H1 (cell line): ENCODE results near the gene RBMS1. TPM values are rescaled to one million over a fixed set of nuclear protein-coding genes. Genes with fewer than 3 reads are reported as not detected.

Experiments
- CTCF ChIA-PET: fragments of 300-600 bp; sonication (Branson Sonifier 250); formaldehyde crosslinking; loops from one replicate; lab custom pipeline; 2021; ENCODE audit not compliant: partially characterized antibody; lab: Charles Lee
- POLR2A ChIA-PET: fragments of 300-600 bp; sonication (Branson Sonifier 250); formaldehyde crosslinking; loops from one replicate; lab custom pipeline; 2021; ENCODE audit warnings: inconsistent platforms; ENCODE audit not compliant: partially characterized antibody; lab: Charles Lee
- DNase-seq, 2 experiments: peaks; one replicate each; pipeline versions ENCODE4 v3.0.0 to v3.0.0-alpha.2; 2010 to 2022; ENCODE audit warnings: low spot score in 2 of 2, low read depth in 1 of 2, mixed read lengths in 1 of 2
- FAIRE-seq: peaks from 2 replicates; lab custom pipeline; 2011; peaks lifted over from hg19 to GRCh38; lab: Jason Lieb, UNC
- H2AFZ ChIP-seq: 2 replicates; pipeline ENCODE4 v1.8.1; 2012; ENCODE audit warnings: low read length, inconsistent platforms
- H2AK5ac ChIP-seq: 2 replicates; pipeline ENCODE4 v1.6.1; 2013; ENCODE audit warnings: low read depth, low read length
- H2BK120ac ChIP-seq: replicated peaks from 2 replicates; pipeline ENCODE3; 2013; ENCODE audit warnings: low read depth, low read length, inconsistent platforms
- H2BK12ac ChIP-seq: 2 replicates; pipeline ENCODE4 v1.6.1; 2013; ENCODE audit warnings: low read depth, low read length
- H2BK15ac ChIP-seq: 2 replicates; pipeline ENCODE4 v1.6.1; 2013; ENCODE audit warnings: low read length
- H2BK20ac ChIP-seq: 2 replicates; pipeline ENCODE4 v1.6.1; 2013; ENCODE audit warnings: low read length
- H2BK5ac ChIP-seq: 2 replicates; pipeline ENCODE4 v1.6.1; 2013; ENCODE audit warnings: low read depth, low read length
- H3K14ac ChIP-seq: 2 replicates; pipeline ENCODE4 v1.6.1; 2013; ENCODE audit warnings: inconsistent platforms; ENCODE audit not compliant: insufficient read length
- H3K18ac ChIP-seq: 2 replicates; pipeline ENCODE4 v1.6.1; 2013; ENCODE audit warnings: low read length; ENCODE audit errors: extremely low read depth
- H3K23ac ChIP-seq: 2 replicates; pipeline ENCODE4 v1.6.1; 2013; ENCODE audit warnings: inconsistent platforms; ENCODE audit not compliant: insufficient read length
- H3K23me2 ChIP-seq: 2 replicates; pipeline ENCODE4 v1.6.1; 2013; ENCODE audit warnings: low read depth, low read length
- H3K27ac ChIP-seq: 2 replicates; pipeline ENCODE4 v1.6.1; 2011; ENCODE audit warnings: low read depth, low read length, inconsistent platforms
- H3K27me3 ChIP-seq, 4 experiments: replicated peaks in 1 of 4; 1 replicate in 1 of 4; 2 replicates in 3 of 4; pipeline versions ENCODE4 v1.6.1 to v1.8.1; 2011 to 2013; ENCODE audit warnings: low read length in 3 of 4, mild to moderate bottlenecking in 3 of 4, inconsistent platforms in 2 of 4, mixed read lengths in 2 of 4, moderate library complexity in 1 of 4; ENCODE audit not compliant: control insufficient read depth in 3 of 4, insufficient read depth in 3 of 4; ENCODE audit errors: extremely low read depth in 1 of 4
- H3K36me3 ChIP-seq, 4 experiments: 2 replicates each; pipeline versions ENCODE4 v1.6.1 to v1.8.1; 2011 to 2013; ENCODE audit warnings: mild to moderate bottlenecking in 4 of 4, low read length in 3 of 4, moderate library complexity in 2 of 4, control low read depth in 1 of 4, inconsistent platforms in 1 of 4; ENCODE audit not compliant: insufficient read depth in 4 of 4, control insufficient read depth in 2 of 4
- H3K4ac ChIP-seq: replicated peaks from 2 replicates; pipeline ENCODE3; 2013; ENCODE audit warnings: low read length, low read depth, mixed read lengths, inconsistent platforms; ENCODE audit not compliant: insufficient read length
- H3K4me1 ChIP-seq, 4 experiments: replicated peaks in 1 of 4; 1 replicate in 1 of 4; 2 replicates in 3 of 4; pipeline versions ENCODE4 v1.6.1 to v1.8.1; 2011 to 2013; ENCODE audit warnings: low read length in 3 of 4, inconsistent platforms in 2 of 4, mixed read lengths in 1 of 4; ENCODE audit not compliant: insufficient read depth in 4 of 4, control insufficient read depth in 3 of 4
- H3K4me2 ChIP-seq, 2 experiments: 2 replicates each; pipeline versions ENCODE4 v1.6.1 to v1.8.1; 2011 to 2013; ENCODE audit warnings: low read depth in 2 of 2, low read length in 2 of 2, control low read depth in 1 of 2, inconsistent platforms in 1 of 2, mild to moderate bottlenecking in 1 of 2; ENCODE audit not compliant: insufficient read depth in 1 of 2
- H3K4me3 ChIP-seq, 4 experiments: fragments of 200-600, 300-600 bp in 1 of 4; sonication (generic), shearing (Covaris generic), sonication (Bioruptor Twin) in 1 of 4; 2 replicates each; pipeline versions ENCODE4 v1.5.1 to v1.8.1; 2011 to 2016; ENCODE audit warnings: low read length in 4 of 4, low read depth in 3 of 4, control low read depth in 2 of 4, inconsistent platforms in 2 of 4, mild to moderate bottlenecking in 2 of 4, mixed read lengths in 1 of 4, moderate library complexity in 1 of 4; ENCODE audit not compliant: insufficient read depth in 2 of 4; ENCODE audit errors: extremely low read depth in 1 of 4
- H3K56ac ChIP-seq: replicated peaks from 2 replicates; pipeline ENCODE3; 2013; ENCODE audit warnings: low read depth, mild to moderate bottlenecking, mixed read lengths, low read length, inconsistent platforms; ENCODE audit not compliant: insufficient read length
- H3K79me1 ChIP-seq: 2 replicates; pipeline ENCODE4 v1.6.1; 2013; ENCODE audit warnings: low read depth, low read length, control low read depth
- H3K79me2 ChIP-seq, 2 experiments: 2 replicates each; pipeline versions ENCODE4 v1.6.1 to v1.8.1; 2012 to 2013; ENCODE audit warnings: low read length in 2 of 2, mild to moderate bottlenecking in 2 of 2, inconsistent platforms in 1 of 2; ENCODE audit not compliant: insufficient read depth in 2 of 2, control insufficient read depth in 1 of 2
- H3K9ac ChIP-seq, 4 experiments: replicated peaks in 1 of 4; 1 replicate in 1 of 4; 2 replicates in 3 of 4; pipeline versions ENCODE4 v1.6.1 to v1.8.1; 2011 to 2013; ENCODE audit warnings: low read depth in 3 of 4, low read length in 3 of 4, control low read depth in 2 of 4, mild to moderate bottlenecking in 2 of 4, moderate library complexity in 2 of 4, inconsistent platforms in 1 of 4; ENCODE audit errors: extremely low read depth in 1 of 4
- H3K9me3 ChIP-seq, 2 experiments: 2 replicates each; pipeline versions ENCODE4 v1.6.1 to v1.8.1; 2012 to 2013; ENCODE audit warnings: mild to moderate bottlenecking in 2 of 2, moderate library complexity in 2 of 2, control low read depth in 1 of 2, inconsistent platforms in 1 of 2, low read depth in 1 of 2, low read length in 1 of 2, mixed read lengths in 1 of 2; ENCODE audit not compliant: insufficient read depth in 2 of 2
- H4K20me1 ChIP-seq, 2 experiments: replicated peaks in 1 of 2; 2 replicates each; pipeline versions ENCODE3 to v1.8.1; 2011 to 2013; ENCODE audit warnings: inconsistent platforms in 2 of 2, low read length in 2 of 2, mild to moderate bottlenecking in 1 of 2; ENCODE audit not compliant: insufficient read depth in 2 of 2, control insufficient read depth in 1 of 2
- H4K5ac ChIP-seq: 2 replicates; pipeline ENCODE4 v1.6.1; 2013; ENCODE audit warnings: low read length, low read depth, mixed read lengths, inconsistent platforms; ENCODE audit not compliant: insufficient read length
- H4K8ac ChIP-seq: 2 replicates; pipeline ENCODE4 v1.8.0; 2013; ENCODE audit warnings: mild to moderate bottlenecking, moderate library complexity, low read length, inconsistent platforms; ENCODE audit not compliant: insufficient read depth; ENCODE audit errors: extremely low read depth
- H4K91ac ChIP-seq: replicated peaks from 2 replicates; pipeline ENCODE3; 2013; ENCODE audit warnings: low read length, mixed read lengths, inconsistent platforms; ENCODE audit not compliant: insufficient read length
- FOSL1 ChIP-seq: IDR thresholded peaks from 2 replicates; pipeline ENCODE4 v1.6.1; 2011; ENCODE audit warnings: mild to moderate bottlenecking, low read depth, low read length, moderate library complexity; ENCODE audit not compliant: insufficient read depth
- RNF2 ChIP-seq: fragments of 200-900, 300-1000 bp; sonication (generic); IDR thresholded peaks from 2 replicates; pipeline ENCODE4 v1.7.1; 2016; ENCODE audit warnings: borderline replicate concordance, low read depth, mild to moderate bottlenecking, antibody characterized with exemption, low read length; ENCODE audit not compliant: poor library complexity, severe bottlenecking; ENCODE audit errors: missing control alignments
- SIN3A ChIP-seq, 2 experiments: IDR thresholded peaks in 1 of 2; conservative IDR thresholded peaks in 1 of 2; 2 replicates each; pipeline ENCODE4 v1.6.1; 2011 to 2012; ENCODE audit warnings: low read length in 2 of 2, improper control_type of control experiment in 1 of 2, low read depth in 1 of 2, mild to moderate bottlenecking in 1 of 2
- SRF ChIP-seq: IDR thresholded peaks from 2 replicates; pipeline ENCODE4 v1.6.1; 2011; ENCODE audit warnings: mild to moderate bottlenecking, low read depth, low read length, moderate library complexity
- TAF7 ChIP-seq: optimal IDR thresholded peaks from 2 replicates; pipeline ENCODE3; 2011; ENCODE audit warnings: low read depth, mild to moderate bottlenecking, inconsistent platforms, low read length, moderate library complexity, borderline replicate concordance
- WGBS, 2 experiments: shearing (Covaris generic) in 1 of 2; methylation state at CpG; one replicate each; pipeline versions ENCODE4 v1.1.6 to v1.1.7; 2013 to 2015; ENCODE audit warnings: low lambda C conversion rate in 2 of 2, mixed read lengths in 2 of 2, inconsistent platforms in 1 of 2, low coverage in 1 of 2, missing lambda C conversion rate in 1 of 2; ENCODE audit not compliant: insufficient replicate concordance in 2 of 2, insufficient coverage in 1 of 2, insufficient read length in 1 of 2; ENCODE audit errors: extremely low coverage in 1 of 2, missing lambda C conversion rate in 1 of 2; 5-methylcytosine and 5-hydroxymethylcytosine counted together
- polyA plus RNA-seq, 7 experiments: library from polyadenylated mRNA; depleted of rRNA in 3 of 7; stranded (reverse) in 5 of 7; unstranded in 2 of 7; fragments of >200 nt in 5 of 7; fragments of 200-250 nt in 2 of 7; gene quantifications; 1 replicate in 5 of 7; 2 replicates in 1 of 7; 4 replicates in 1 of 7; pipeline versions ENCODE4 v1.2.1 to v1.2.3, GENCODE V29; 2011 to 2013; ENCODE audit warnings: missing spikeins in 2 of 7, mixed read lengths in 2 of 7
- total RNA-seq: library from RNA; stranded (reverse); fragmentation: NEBNext Ultra II Directional; extraction: Animal tissue kit (Norgen Biotek cat#: 25700); gene quantifications from 2 replicates; pipeline ENCODE4 v1.2.1, GENCODE V29; 2021

RBMS1 gene
- total and polyA plus RNA-seq, 2 of the 8 experiments (the other 6 are each of a cell fraction or from before 2014, with no cell fraction given) = 53.7 to 60.0 TPM

DNA sequence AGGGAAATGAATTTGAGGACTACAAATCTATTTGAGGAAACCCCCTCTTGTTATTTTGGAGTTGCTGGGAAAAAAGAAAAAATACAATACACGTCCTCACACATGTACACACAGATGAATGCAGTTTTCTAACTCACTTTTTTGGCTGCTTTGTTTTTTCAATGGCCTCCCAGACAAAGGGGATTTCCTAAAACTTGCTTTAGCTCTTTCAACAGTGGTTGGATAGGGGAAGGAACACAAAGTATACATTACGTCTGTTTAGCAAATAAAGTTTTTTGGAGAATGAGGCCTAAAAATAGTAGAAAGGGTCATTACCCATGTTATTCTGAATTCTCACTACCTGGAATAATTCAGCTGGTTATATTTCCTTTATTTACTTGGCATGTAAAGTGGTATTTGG lies 168.2 kb downstream of the RBMS1 start:
- H3K23ac ChIP-seq = no peak overlapping the region
- H3K9me3 ChIP-seq = no peaks in the 10 kb centered on the region
- peaks cover 0 to 2% of the 10 kb centered on the region in 2 experiments for H4K20me1 ChIP-seq
- FAIRE-seq (no peak), DNase-seq (no peak)
- H3K4me1 ChIP-seq = peaks cover 2 to 5% (median 4%) of the 10 kb centered on the region in 4 experiments; a peak in 4 of 7 replicates
- no peak overlapping the region for H2BK15ac ChIP-seq
- no peak overlapping the region for H2BK20ac ChIP-seq
- H4K8ac ChIP-seq = no peak overlapping the region
- no peak overlapping the region for H2BK12ac ChIP-seq
- H4K91ac ChIP-seq = no peak overlapping the region
- no peak overlapping the region for H2BK5ac ChIP-seq
- CTCF ChIA-PET = interaction anchor here (0.6 to 6.1 kb wide), 23 partner anchors 10 to 738 kb away, joined by 3 to 62 read pairs (median 5); no protein-coding TSS in a partner anchor
- H3K23me2 ChIP-seq = no peaks in the 10 kb centered on the region
- H2AK5ac ChIP-seq = no peak overlapping the region
- no peak overlapping the region for H3K9ac ChIP-seq
- H3K27me3 ChIP-seq = no peaks in the 10 kb centered on the region
- no peaks in the 10 kb centered on the region for H3K36me3 ChIP-seq
- no peak overlapping the region for H3K14ac ChIP-seq
- POLR2A ChIA-PET = interaction anchor here (0.9 to 1.2 kb wide), 3 partner anchors 8 to 99 kb away, joined by 4 to 5 read pairs (median 4); no protein-coding TSS in a partner anchor
- H3K18ac ChIP-seq = no peak overlapping the region
- no peak for TF ChIP-seq SRF
- no peak for TF ChIP-seq TAF7
- TF ChIP-seq RNF2 = no peak
- TF ChIP-seq SIN3A (conservative IDR thresholded peaks at IDR 0.05 in 1 of 2, IDR thresholded peaks at IDR 0.05 in 1 of 2; ENCODE audit: low read depth in 1 of 2, low read length in 2 of 2) = no peak
- no peak for TF ChIP-seq FOSL1
- WGBS, 2 experiments = 91% methylated on average over 2 of the region's 2 CpGs; no CpG with 5 or more reads in 1 of the 2 experiments
- H3K4me2 ChIP-seq = no peak overlapping the region
- no peak overlapping the region for H4K5ac ChIP-seq
- H2AFZ ChIP-seq = no peak overlapping the region
- no peak overlapping the region for H2BK120ac ChIP-seq
- H3K4me3 ChIP-seq = no peak overlapping the region
- no peak overlapping the region for H3K56ac ChIP-seq
- no peak overlapping the region for H3K27ac ChIP-seq
- peaks cover 1% of the 10 kb centered on the region; the same call in 1 of the 2 replicates for H3K79me1 ChIP-seq
- H3K79me2 ChIP-seq = peaks cover 0 to 25% of the 10 kb centered on the region in 2 experiments; a peak in 2 of 4 replicates
- no peak overlapping the region for H3K4ac ChIP-seq
